ENCODE measurements around the gene TPPP3.

TPPP3 gene

GRCh38 chr16:67425061-67425460, 31.8 kb upstream of the TPPP3 start:
- Histone ChIP-seq H3K27ac (ENCODE audit: low read depth, low read length) (no peak overlapping the region), H2BK5ac (ENCODE audit: low read length) (no peak overlapping the region), H2BK15ac (replicated peaks; ENCODE audit: low read depth) (no peak overlapping the region), H3K23ac (ENCODE audit: low read length) (no peak overlapping the region), H3K36me3 (ENCODE audit: control insufficient read depth, insufficient read depth, low read length) (no peaks in the 10 kb centered on the region), H3K27me3 (ENCODE audit: insufficient read depth, low read length, poor library complexity) (no peaks in the 10 kb centered on the region), H2BK120ac (ENCODE audit: low read depth, low read length) (peak overlapping the region; percentile 49), H3K79me1 (ENCODE audit: low read length) (no peaks in the 10 kb centered on the region), H3K4me2 (ENCODE audit: low read length) (no peak overlapping the region), H4K5ac (ENCODE audit: low read length) (no peak overlapping the region), H3K18ac (ENCODE audit: low read length) (peak overlapping the region; percentile 78), H3K4me1 (ENCODE audit: control insufficient read depth, low read depth, low read length) (peaks cover 16% of the 10 kb centered on the region), H3K4ac (ENCODE audit: low read depth, low read length) (peak overlapping the region; percentile 17), H3K4me3 (ENCODE audit: low read length) (no peak overlapping the region), H3K56ac (ENCODE audit: low read length) (no peak overlapping the region), H3K79me2 (ENCODE audit: control insufficient read depth, insufficient read depth, low read length) (no peaks in the 10 kb centered on the region), H4K8ac (ENCODE audit: low read depth, low read length) (no peak overlapping the region), H3K9ac (ENCODE audit: low read length) (no peak overlapping the region), H2AK5ac (ENCODE audit: low read length) (no peak overlapping the region)
- no CpG with 5 or more reads among the region's 6 CpGs for WGBS (ENCODE audit: extremely low coverage, insufficient coverage, low lambda C conversion rate)
- DNase-seq = no peak

- H3K79me1 ChIP-seq (ENCODE audit: low read length) = no peaks in the 10 kb centered on the region
- peak overlapping the region; percentile 25 for H3K4me2 ChIP-seq (ENCODE audit: low read length)
- WGBS (ENCODE audit: extremely low coverage, insufficient coverage, low lambda C conversion rate) = no CpG with 5 or more reads among the region's 5 CpGs
- no peaks in the 10 kb centered on the region for H3K79me2 ChIP-seq (ENCODE audit: control insufficient read depth, insufficient read depth, low read length)
- no peak overlapping the region for H4K8ac ChIP-seq (ENCODE audit: low read depth, low read length)
- no peak overlapping the region for H3K4me3 ChIP-seq (ENCODE audit: low read length)
- peak overlapping the region; percentile 78 for H3K18ac ChIP-seq (ENCODE audit: low read length)
- no peaks in the 10 kb centered on the region for H3K36me3 ChIP-seq (ENCODE audit: control insufficient read depth, insufficient read depth, low read length)
- no peaks in the 10 kb centered on the region for H3K27me3 ChIP-seq (ENCODE audit: insufficient read depth, low read length, poor library complexity)
- peak overlapping the region; percentile 10 for H2BK15ac ChIP-seq (replicated peaks; ENCODE audit: low read depth)
- no peak overlapping the region for H3K23ac ChIP-seq (ENCODE audit: low read length)
- peak overlapping the region; percentile 39 for H3K9ac ChIP-seq (ENCODE audit: low read length)
- H3K27ac ChIP-seq (ENCODE audit: low read depth, low read length) = peak overlapping the region; percentile 13
- H3K4ac ChIP-seq (ENCODE audit: low read depth, low read length) = no peak overlapping the region
- H4K5ac ChIP-seq (ENCODE audit: low read length) = no peak overlapping the region
- H2BK5ac ChIP-seq (ENCODE audit: low read length) = peak overlapping the region; percentile 44
- H3K4me1 ChIP-seq (ENCODE audit: control insufficient read depth, low read depth, low read length) = peaks cover 16% of the 10 kb centered on the region
- peak overlapping the region; percentile 49 for H2BK120ac ChIP-seq (ENCODE audit: low read depth, low read length)
- no peak overlapping the region for H2AK5ac ChIP-seq (ENCODE audit: low read length)
- DNase-seq = no peak
- H3K56ac ChIP-seq (ENCODE audit: low read length) = peak overlapping the region; percentile 73
Measured at GRCh38 chr16:67424261-67424615, 30.9 kb upstream of the TPPP3 start.

- Histone ChIP-seq H2BK15ac (replicated peaks; ENCODE audit: low read depth) (no peak overlapping the region), H3K9ac (ENCODE audit: low read length) (no peak overlapping the region), H4K8ac (ENCODE audit: low read depth, low read length) (no peak overlapping the region), H3K23ac (ENCODE audit: low read length) (no peak overlapping the region), H4K5ac (ENCODE audit: low read length) (no peak overlapping the region), H3K4ac (ENCODE audit: low read depth, low read length) (no peak overlapping the region), H3K4me3 (ENCODE audit: low read length) (no peak overlapping the region), H2BK5ac (ENCODE audit: low read length) (no peak overlapping the region), H2AK5ac (ENCODE audit: low read length) (no peak overlapping the region), H3K36me3 (ENCODE audit: control insufficient read depth, insufficient read depth, low read length) (no peaks in the 10 kb centered on the region), H3K18ac (ENCODE audit: low read length) (no peak overlapping the region), H3K79me1 (ENCODE audit: low read length) (no peaks in the 10 kb centered on the region), H3K56ac (ENCODE audit: low read length) (peak overlapping the region; percentile 9), H3K4me2 (ENCODE audit: low read length) (no peak overlapping the region), H3K27ac (ENCODE audit: low read depth, low read length) (no peak overlapping the region), H3K4me1 (ENCODE audit: control insufficient read depth, low read depth, low read length) (peaks cover 16% of the 10 kb centered on the region), H2BK120ac (ENCODE audit: low read depth, low read length) (no peak overlapping the region), H3K27me3 (ENCODE audit: insufficient read depth, low read length, poor library complexity) (no peaks in the 10 kb centered on the region), H3K79me2 (ENCODE audit: control insufficient read depth, insufficient read depth, low read length) (no peaks in the 10 kb centered on the region)
- no CpG with 5 or more reads among the region's 9 CpGs for WGBS (ENCODE audit: extremely low coverage, insufficient coverage, low lambda C conversion rate)
- DNase-seq = no peak
Measured at GRCh38 chr16:67423611-67424260, 30.4 kb upstream of the TPPP3 start.

- Histone ChIP-seq H2BK15ac (replicated peaks; ENCODE audit: low read depth) (no peak overlapping the region), H3K27me3 (ENCODE audit: insufficient read depth, low read length, poor library complexity) (no peaks in the 10 kb centered on the region), H3K36me3 (ENCODE audit: control insufficient read depth, insufficient read depth, low read length) (no peaks in the 10 kb centered on the region), H3K4ac (ENCODE audit: low read depth, low read length) (no peak overlapping the region), H3K4me3 (ENCODE audit: low read length) (no peak overlapping the region), H3K9ac (ENCODE audit: low read length) (no peak overlapping the region), H3K79me2 (ENCODE audit: control insufficient read depth, insufficient read depth, low read length) (no peaks in the 10 kb centered on the region), H3K18ac (ENCODE audit: low read length) (no peak overlapping the region), H3K79me1 (ENCODE audit: low read length) (no peaks in the 10 kb centered on the region), H2BK5ac (ENCODE audit: low read length) (no peak overlapping the region), H2AK5ac (ENCODE audit: low read length) (no peak overlapping the region), H3K27ac (ENCODE audit: low read depth, low read length) (no peak overlapping the region), H3K4me1 (ENCODE audit: control insufficient read depth, low read depth, low read length) (peaks cover 14% of the 10 kb centered on the region), H4K5ac (ENCODE audit: low read length) (no peak overlapping the region), H3K56ac (ENCODE audit: low read length) (no peak overlapping the region), H4K8ac (ENCODE audit: low read depth, low read length) (no peak overlapping the region), H3K4me2 (ENCODE audit: low read length) (no peak overlapping the region), H3K23ac (ENCODE audit: low read length) (no peak overlapping the region), H2BK120ac (ENCODE audit: low read depth, low read length) (no peak overlapping the region)
- DNase-seq = no peak
- no CpG with 5 or more reads among the region's 5 CpGs for WGBS (ENCODE audit: extremely low coverage, insufficient coverage, low lambda C conversion rate)
Measured at GRCh38 chr16:67423015-67423414, 29.7 kb upstream of the TPPP3 start.

- no peak overlapping the region for H2AK5ac ChIP-seq (ENCODE audit: low read length)
- no peaks in the 10 kb centered on the region for H3K36me3 ChIP-seq (ENCODE audit: control insufficient read depth, insufficient read depth, low read length)
- H3K4me2 ChIP-seq (ENCODE audit: low read length) = no peak overlapping the region
- H3K4me1 ChIP-seq (ENCODE audit: control insufficient read depth, low read depth, low read length) = peaks cover 14% of the 10 kb centered on the region
- no peak overlapping the region for H3K27ac ChIP-seq (ENCODE audit: low read depth, low read length)
- DNase-seq = peak; percentile 75
- H3K23ac ChIP-seq (ENCODE audit: low read length) = no peak overlapping the region
- no peak overlapping the region for H3K18ac ChIP-seq (ENCODE audit: low read length)
- H4K5ac ChIP-seq (ENCODE audit: low read length) = no peak overlapping the region
- WGBS (ENCODE audit: extremely low coverage, insufficient coverage, low lambda C conversion rate) = no CpG with 5 or more reads among the region's 4 CpGs
- H2BK15ac ChIP-seq (replicated peaks; ENCODE audit: low read depth) = no peak overlapping the region
- H2BK5ac ChIP-seq (ENCODE audit: low read length) = no peak overlapping the region
- no peak overlapping the region for H3K4ac ChIP-seq (ENCODE audit: low read depth, low read length)
- H3K9ac ChIP-seq (ENCODE audit: low read length) = no peak overlapping the region
- no peak overlapping the region for H3K56ac ChIP-seq (ENCODE audit: low read length)
- no peaks in the 10 kb centered on the region for H3K79me1 ChIP-seq (ENCODE audit: low read length)
- no peak overlapping the region for H3K4me3 ChIP-seq (ENCODE audit: low read length)
- no peaks in the 10 kb centered on the region for H3K79me2 ChIP-seq (ENCODE audit: control insufficient read depth, insufficient read depth, low read length)
- H4K8ac ChIP-seq (ENCODE audit: low read depth, low read length) = no peak overlapping the region
- no peaks in the 10 kb centered on the region for H3K27me3 ChIP-seq (ENCODE audit: insufficient read depth, low read length, poor library complexity)
- H2BK120ac ChIP-seq (ENCODE audit: low read depth, low read length) = no peak overlapping the region
Measured at GRCh38 chr16:67421030-67421429, 27.7 kb upstream of the TPPP3 start.

- no peaks in the 10 kb centered on the region for H3K27me3 ChIP-seq (ENCODE audit: insufficient read depth, low read length, poor library complexity)
- H3K4me3 ChIP-seq (ENCODE audit: low read length) = no peak overlapping the region
- H3K36me3 ChIP-seq (ENCODE audit: control insufficient read depth, insufficient read depth, low read length) = no peaks in the 10 kb centered on the region
- H3K27ac ChIP-seq (ENCODE audit: low read depth, low read length) = no peak overlapping the region
- no peak overlapping the region for H4K8ac ChIP-seq (ENCODE audit: low read depth, low read length)
- no CpG with 5 or more reads among the region's 3 CpGs for WGBS (ENCODE audit: extremely low coverage, insufficient coverage, low lambda C conversion rate)
- H2BK120ac ChIP-seq (ENCODE audit: low read depth, low read length) = no peak overlapping the region
- H2AK5ac ChIP-seq (ENCODE audit: low read length) = no peak overlapping the region
- H3K23ac ChIP-seq (ENCODE audit: low read length) = no peak overlapping the region
- H2BK15ac ChIP-seq (replicated peaks; ENCODE audit: low read depth) = no peak overlapping the region
- H4K5ac ChIP-seq (ENCODE audit: low read length) = no peak overlapping the region
- H3K79me1 ChIP-seq (ENCODE audit: low read length) = no peaks in the 10 kb centered on the region
- no peak overlapping the region for H2BK5ac ChIP-seq (ENCODE audit: low read length)
- H3K4me2 ChIP-seq (ENCODE audit: low read length) = no peak overlapping the region
- H3K4ac ChIP-seq (ENCODE audit: low read depth, low read length) = no peak overlapping the region
- H3K79me2 ChIP-seq (ENCODE audit: control insufficient read depth, insufficient read depth, low read length) = no peaks in the 10 kb centered on the region
- H3K56ac ChIP-seq (ENCODE audit: low read length) = no peak overlapping the region
- peaks cover 12% of the 10 kb centered on the region for H3K4me1 ChIP-seq (ENCODE audit: control insufficient read depth, low read depth, low read length)
- peak; percentile 72 for DNase-seq
- H3K18ac ChIP-seq (ENCODE audit: low read length) = no peak overlapping the region
- no peak overlapping the region for H3K9ac ChIP-seq (ENCODE audit: low read length)
Measured at GRCh38 chr16:67419931-67420330, 26.6 kb upstream of the TPPP3 start.

Measured in mesendoderm (in vitro differentiated cells).